GM18907 (cell line): ENCODE data around the gene ACSF2.
A peak's percentile ranks its signal among the peaks of the same experiment; 100 is the strongest.

Experiments
- ATAC-seq: cut with Tn5 transposase; IDR thresholded peaks from one replicate; pipeline ENCODE4 v1.9.1; 2021; ENCODE audit warnings: mild to moderate bottlenecking, moderate library complexity; ENCODE audit not compliant: unreplicated experiment

The ACSF2 gene

DNA sequence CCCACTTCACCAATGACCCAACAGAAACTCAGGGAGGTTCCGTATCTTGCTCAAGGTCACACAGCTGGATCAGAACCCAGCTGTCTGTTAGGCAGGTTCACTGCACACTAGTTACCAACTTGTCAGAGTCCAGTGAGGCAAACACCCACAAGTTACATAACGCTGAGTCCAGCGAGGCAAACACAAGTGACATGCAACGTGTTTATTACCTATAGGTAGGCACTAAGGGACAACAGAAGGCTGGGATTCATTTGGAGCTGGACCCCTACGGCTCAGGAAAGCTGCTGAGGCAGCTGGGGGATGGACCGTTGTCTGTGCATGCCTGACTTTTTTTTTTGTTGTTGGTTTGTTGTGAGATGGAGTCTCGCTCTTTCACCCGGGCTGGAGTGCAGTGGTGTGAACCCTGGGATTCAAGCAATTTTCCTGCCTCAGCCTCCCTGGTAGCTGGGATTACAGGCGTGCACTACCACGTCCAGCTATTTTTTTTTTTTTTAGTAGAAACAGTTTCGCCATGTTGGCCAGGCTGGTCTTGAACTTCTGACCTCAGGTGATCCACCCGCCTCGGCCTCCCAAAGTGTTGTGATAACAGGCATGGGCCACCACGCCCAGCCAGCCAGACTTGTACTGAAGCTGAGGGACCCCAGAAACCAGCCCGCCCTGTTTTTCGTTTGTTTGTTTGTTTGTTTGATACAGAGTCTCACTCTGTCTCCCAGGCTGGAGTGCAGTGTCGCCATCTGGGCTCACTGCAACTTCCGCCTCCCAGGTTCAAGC, 50.7 kb downstream of the ACSF2 start:
- ATAC-seq, result no peak

DNA sequence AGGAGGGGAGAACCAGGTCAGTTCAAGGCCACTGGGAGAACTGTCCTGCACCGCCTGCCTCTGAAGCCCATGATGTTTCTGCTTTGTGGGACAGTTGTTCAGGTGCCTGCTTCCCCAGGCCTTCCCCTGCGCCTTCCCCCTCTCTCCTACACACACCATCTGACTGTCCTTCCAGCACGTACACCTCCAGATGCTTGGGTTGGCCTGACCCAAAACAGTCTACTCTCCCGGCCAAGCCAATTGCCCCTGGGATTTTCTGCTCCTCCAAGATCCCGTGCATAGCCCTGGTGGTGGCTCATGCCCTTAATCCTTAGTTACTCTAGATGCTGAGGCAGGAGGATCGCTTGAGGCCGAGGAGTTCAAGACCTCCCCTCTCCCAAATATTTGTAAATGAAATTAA, 52.0 kb downstream of the ACSF2 start:
- no peak for ATAC-seq

DNA sequence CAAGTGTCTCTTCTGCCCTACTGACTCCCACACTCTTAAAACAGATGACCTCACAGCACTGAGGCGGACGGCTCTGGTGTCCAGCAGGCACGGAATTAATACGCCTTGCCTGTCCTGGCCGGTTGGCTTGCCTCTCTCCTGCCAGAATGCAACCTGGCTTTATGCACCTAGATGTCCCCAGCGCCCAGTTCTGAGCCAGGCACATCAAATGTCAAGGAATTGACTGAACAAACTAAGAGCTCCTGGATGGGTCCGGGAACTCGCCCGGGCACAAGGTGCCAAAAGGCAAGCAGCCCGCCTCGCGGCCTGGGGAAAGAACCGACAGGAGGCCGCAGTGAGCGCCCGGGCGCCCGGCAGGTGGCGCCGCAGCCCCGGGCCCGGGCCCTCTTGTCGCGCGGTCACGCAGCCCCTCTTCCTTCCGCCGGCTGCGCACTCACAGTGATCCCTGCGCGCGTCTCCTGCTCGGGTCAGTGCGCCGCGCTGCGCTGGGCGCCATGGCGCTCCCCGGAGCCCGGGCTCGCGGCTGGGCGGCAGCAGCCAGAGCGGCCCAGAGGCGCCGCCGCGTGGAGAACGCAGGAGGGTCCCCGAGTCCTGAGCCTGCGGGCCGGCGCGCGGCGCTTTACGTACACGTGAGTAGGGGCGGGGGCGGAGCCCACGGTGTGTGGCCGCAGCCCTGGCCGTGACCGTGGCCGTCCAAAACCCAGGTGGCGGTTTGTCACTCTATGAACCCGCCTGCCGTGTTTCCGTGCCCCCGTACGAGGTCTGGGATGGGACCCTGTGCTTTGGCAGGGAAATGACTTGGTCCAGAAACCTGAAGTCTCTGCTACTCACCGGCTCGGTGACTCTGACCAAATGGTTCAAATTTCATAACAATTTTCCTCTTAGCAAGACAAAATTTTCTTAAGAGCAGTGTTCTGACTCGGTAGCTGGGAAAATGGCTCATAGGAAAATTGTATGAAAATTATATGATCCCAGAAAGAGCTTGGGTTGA, 52.7 kb downstream of the ACSF2 start, which contains the start of gene RSAD1:
RSAD1 (plus strand) TSS at position 470 of the 991 bp plus-strand sequence; CDS start at position 495, 25 bp downstream.
- ATAC-seq, result peak; percentile 87

DNA sequence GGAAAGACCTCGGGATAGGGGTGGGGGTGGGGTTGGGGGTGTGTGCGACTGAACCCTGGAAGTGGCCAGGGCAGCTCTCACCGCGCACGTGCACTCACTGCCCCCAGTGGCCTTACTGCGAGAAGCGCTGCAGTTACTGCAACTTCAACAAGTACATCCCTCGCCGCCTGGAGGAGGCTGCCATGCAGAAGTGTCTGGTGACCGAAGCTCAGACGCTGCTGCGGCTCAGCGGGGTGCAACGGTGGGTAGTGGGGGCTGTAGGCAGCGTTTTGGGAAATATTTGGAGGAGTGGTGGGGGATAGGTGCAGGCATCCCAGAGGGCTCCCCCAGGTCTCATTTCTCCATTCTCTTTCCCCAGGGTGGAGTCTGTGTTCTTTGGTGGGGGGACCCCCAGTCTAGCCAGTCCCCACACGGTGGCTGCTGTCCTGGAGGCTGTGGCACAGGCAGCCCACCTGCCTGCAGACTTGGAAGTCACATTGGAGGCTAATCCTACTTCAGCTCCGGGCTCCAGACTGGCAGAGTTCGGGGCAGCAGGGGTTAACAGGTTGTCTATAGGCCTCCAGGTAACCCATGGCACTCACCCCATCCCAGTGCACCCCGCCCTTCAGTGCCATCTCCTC, 53.6 kb downstream of the ACSF2 start:
- peak; percentile 43 for ATAC-seq

DNA sequence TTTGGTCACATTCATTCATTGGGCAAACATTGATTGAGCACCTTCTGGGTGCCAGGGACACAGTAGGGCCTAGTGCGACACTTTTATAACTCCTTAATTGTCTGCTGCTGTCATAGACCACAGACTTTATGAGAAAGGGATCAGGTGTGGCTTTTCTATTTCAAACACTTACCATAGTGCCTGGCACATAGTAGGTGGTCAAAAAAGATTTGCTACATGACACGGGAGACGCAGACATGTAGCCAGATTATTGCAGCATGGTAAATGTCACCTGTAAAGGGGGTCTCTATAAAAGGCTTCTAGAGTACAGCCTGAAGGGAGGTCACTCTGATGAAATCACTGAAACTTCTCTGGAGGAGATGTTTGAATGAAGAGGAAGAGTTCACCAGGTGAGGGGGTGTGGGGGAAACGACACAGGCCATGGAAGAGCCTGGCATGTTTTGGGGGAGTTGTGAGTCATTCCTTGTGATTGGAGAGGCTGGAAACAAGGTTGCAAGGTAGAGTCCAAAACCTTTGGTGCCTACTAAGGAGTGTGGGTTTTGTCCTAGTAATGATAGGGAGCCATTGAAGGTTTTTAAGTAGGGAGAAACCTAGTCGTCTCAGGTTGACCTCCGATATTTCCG, 54.2 kb downstream of the ACSF2 start:
- no peak for ATAC-seq

DNA sequence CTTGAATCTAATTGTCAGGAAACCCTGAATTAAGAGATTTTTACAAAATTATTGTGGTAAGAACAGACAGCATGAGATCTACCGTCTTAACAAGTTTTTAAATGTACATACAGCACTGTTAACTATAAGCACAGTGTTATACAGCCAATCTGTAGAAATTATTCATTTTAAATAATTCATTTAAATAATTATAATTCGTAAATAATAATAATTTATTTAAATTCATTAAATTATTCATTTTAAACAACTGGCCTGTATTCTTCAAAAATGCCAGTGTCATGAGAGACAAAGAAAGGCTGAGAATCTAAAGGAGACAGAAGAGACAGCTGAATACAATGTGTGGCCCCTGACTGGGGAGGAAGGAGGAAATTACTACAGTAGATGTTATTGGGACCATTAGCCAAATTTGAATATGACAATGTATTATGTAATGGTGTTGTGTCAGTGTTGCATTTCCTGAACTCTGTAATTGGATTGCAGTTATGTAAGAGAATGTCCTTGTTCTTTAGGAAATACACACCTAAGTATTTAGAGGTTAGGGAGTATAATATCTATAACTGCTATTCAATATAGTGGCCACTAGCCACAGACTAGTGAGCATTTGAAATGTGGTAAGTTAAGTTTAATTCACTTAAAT, 55.0 kb downstream of the ACSF2 start:
- ATAC-seq, result no peak

DNA sequence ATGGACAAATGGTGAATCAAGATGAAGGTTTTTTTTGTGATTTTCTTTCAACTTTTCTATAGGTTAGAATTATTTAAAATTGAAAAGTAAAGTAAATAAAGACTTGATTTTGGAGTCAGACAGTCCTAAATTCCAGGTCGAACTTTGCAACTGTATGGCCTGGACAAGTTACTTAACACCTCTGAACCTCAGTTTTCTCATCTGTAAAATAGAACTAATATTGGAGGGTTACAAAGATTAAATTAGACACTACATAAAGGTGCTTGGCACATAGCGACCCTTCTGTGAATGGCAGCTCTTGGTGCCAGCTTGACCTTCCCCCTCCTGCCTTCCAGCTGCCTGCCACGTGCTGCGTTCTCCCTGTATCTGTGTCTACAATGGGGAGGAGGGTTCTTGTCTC, 55.6 kb downstream of the ACSF2 start:
- ATAC-seq, result no peak

DNA sequence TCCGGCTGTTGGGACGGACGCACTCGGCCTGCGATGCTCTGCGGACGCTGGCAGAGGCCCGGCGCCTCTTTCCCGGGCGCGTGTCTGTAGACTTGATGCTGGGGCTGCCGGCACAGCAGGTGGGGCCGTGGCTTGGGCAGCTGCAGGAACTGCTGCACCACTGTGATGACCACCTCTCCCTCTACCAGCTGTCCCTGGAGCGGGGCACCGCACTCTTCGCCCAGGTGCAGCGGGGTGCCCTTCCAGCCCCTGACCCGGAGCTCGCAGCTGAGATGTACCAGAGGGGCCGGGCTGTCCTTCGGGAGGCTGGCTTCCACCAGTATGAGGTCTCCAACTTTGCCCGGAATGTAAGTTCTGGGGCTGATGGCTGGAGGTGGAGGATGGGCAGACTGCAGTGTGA, 56.1 kb downstream of the ACSF2 start:
- ATAC-seq, result no peak

DNA sequence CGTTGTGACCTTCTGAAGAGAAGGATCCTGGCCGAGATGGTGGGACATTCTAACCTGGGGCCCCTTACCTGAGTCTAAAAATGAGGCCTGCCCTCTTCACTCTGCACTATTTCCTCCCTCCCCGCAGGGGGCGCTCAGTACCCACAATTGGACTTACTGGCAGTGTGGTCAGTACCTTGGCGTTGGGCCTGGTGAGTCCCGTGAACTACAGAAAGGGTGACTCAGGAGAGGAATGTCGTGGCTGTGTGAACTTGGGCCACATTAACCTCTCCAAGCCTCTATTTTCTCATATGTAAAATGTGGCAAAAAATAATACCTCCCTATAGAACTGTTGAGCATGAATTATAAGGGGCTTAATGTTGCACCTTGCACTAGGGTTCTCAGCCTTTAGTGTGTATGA, 56.5 kb downstream of the ACSF2 start:
- peak; percentile 40 for ATAC-seq

DNA sequence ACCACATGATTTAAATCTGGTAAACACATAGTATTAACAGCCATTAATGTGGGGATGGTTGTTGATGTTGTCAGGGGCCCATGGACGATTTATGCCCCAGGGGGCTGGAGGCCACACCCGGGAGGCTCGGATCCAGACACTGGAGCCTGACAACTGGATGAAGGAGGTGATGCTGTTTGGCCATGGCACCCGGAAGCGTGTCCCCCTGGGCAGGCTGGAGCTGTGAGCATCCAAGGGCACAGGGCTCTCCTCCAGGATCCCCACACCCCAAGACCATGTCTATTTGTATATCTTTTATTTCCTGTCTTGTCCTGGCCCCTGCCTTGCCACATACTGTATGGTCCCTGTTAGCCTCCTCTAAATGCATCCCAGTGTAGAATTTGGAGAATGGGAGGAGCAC, 57.2 kb downstream of the ACSF2 start:
- ATAC-seq, result no peak

DNA sequence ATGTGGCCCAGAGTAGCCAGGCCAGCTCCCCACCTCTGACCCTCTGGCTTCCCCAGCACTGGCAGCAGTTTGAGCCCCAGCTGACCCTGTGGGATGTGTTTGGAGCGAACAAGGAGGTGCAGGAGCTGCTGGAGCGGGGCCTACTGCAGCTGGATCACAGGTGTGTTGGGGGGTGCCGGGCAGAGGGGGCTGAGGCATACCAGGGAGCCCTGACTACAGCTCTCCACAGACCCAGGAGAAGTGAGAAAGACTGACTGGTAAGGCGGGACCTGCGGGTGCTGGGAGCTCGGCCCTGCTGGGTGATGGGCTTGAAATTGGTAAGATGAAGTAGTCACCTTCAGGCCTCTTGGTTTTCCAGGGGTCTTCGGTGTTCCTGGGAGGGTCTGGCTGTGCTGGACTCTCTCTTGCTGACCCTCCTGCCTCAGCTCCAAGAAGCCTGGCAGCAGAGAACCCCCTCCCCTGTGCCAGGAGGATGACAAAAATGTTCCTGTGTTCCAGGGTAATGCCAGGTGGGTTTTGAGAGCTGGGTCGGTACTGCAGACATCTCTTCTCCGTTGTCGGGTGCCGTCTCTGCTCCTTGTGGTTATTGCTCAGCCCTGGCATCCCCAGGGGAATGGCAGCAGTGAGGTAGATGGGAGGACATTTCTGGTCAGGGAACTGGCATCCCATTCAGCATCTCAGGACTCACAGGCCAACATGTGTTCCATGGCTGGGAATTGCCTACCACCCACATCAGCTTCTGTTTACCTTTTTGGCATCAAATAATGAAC, 58.6 kb downstream of the ACSF2 start:
- ATAC-seq, result no peak

DNA sequence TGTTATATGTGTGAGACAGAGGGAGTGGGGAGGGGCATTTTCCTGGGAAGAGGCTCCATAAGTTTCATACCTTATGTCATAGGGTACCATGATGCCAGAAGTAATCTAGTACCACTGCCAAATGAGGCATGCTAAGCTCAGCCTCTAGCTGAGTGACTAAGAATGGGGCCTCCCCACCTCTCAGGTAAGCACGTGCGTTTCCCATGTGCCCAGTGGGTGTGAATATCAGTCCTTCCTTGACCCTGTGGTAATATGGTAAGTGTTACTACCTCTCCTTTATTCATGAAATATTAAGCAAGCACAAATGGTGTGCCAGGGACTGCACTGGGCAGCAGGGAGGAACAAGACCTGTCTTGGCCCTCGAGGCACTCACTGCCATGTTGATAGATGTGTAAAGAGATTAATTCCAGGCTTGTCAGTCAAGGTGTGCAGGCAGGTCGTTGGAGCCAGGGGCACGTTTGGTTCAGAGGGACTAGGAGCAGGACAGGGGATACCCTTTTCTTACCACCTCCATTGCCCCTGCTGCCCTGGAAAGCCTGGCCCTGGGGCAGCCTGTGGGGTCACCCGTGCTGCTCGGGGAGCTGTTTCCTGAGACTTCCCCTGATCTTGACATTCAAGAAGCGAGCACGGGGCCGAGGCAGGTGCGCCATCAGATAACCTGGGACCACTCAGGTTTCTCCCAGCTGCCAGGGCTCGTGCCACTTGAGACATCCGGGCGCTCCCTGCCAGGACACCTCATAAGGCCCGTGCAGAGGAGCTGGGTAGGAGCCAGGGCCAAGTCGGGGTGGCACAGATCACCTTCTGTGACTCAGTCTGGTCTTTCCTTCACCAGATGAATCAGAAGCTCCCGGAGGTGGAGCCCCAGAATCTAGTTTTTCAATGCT, 61.4 kb downstream of the ACSF2 start:
- ATAC-seq, result no peak

DNA sequence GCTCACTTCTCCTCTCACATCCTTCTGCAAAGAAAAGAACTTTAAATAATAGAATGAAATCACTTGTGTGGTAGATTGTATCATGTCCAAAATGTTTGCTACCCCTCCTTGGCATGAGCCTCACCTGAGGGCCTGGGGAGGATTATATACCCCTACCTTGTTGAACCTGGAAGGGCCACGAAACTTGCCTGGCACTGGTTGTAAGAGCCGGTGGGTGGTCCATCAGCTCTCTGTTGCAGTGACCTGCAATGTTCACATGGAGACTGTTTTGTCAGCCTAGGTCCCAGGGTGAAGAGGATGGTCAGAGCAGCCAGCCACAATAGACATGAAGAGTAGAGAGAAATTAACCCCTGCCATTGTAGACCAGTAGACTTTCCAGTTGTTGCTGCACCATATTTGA, 62.9 kb downstream of the ACSF2 start:
- no peak for ATAC-seq

DNA sequence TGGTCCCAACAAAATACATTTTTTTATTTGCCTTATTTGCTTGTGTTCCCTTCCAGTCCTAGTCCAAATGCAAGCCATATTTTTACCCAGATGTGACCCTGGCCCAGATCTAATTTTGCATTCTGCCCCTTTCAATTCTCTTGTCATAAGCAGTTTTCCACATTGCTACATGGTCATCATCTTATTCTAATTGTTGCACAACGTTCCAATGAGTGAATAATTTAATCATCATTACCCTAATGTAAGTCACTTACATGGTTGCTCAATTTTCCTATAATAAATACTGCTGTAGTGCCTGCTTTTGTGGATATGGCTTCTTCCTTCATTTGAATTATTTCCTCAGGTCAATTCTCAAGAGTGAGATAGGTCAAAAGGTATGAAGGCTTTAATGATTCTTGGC, 65.5 kb downstream of the ACSF2 start:
- no peak for ATAC-seq

DNA sequence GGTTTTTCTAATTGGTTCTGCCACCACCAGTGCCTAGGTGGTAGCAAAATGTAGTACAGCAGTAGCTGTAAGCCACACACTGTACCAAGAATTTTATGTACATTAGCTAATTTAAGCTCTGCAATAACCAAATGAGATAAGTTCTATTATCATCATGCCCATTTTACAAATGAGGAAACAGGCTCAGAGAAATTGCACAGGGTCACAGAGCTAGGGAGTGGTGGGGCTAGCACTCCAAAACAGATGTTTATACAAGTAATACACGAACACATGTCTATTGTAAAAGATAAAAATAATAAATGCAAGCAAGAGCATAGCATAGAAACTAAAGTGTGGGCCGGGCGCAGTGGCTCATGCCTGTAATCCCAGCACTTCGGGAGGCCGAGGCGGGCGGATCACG, 66.2 kb downstream of the ACSF2 start:
- no peak for ATAC-seq

DNA sequence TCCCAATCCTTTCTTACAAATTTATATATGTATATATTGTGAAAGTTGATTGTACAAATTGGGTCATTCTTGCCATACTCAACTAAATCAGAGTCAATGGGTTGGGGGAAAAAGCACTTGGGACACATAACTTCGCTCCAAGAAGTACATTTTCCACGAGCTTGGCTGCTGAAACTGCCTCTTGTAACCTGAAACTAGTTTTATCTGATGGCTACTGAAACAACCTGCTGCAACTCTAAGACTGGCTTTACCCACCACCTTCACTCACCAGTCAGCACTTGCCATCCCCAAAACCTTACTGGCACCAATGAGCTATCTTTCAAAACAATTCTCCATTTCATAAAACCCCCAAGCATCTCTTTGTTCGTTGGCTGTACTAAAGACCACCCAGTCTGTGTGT, 67.7 kb downstream of the ACSF2 start:
- no peak for ATAC-seq

DNA sequence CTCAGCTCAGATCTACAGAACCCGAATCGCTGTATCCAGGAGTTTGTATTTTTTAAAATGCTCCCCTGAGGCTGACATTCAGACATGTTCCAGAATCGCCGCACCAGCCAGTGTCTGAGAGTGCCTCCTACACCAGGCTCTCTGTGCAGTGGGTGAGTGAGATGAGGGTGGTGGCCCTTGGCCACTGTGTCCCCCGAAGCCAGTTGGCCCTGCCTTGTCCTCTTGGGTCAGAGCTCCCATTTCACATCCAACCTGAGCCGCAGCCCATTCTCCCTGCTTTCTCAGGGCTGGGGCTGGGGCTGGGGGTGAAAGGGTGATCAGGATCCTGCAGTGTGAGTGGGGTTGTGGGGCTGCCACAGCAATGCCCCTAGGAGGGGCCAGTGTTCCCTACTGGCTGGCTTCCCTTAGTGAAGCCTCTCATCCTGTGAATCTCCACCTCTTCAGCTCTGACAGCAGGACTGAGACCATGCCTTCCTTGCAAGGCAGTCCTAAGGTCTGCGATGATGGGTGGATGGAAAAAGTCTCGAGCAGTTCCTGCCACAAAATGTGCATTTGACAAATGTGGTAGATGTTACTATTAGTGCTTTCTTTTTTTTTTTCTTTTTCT, 69.3 kb downstream of the ACSF2 start:
- no peak for ATAC-seq

DNA sequence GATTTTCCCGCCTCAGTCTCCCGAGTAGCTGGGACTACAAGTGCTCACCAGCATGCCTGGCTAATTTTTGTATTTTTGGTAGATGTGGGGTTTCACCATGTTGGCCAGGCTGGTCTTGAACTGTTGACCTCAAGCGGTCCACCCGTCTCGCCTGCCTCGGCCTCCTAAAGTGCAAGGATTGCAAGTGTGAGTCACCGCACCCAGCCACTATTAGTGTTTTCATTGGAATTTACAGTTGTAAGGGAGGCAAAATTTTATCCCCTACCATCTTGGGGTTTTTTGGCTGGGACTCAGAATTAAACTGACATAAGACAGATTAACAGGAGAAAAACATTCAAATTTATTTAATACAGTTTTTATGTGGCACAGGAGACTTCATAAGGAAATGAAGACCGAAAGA, 69.9 kb downstream of the ACSF2 start:
- no peak for ATAC-seq
